Measurements from ENCODE around the gene KRT38.

GRCh38 chr17:41413353-41413957, 27.3 kb downstream of the KRT38 start:
- TF ChIP-seq POLR2A (IDR thresholded peaks at IDR 0.05) (no peak), CTCF (IDR thresholded peaks at IDR 0.05) (no peak), POLR2AphosphoS5 (IDR thresholded peaks at IDR 0.05) (no peak)
